B cell (primary cell): ENCODE data around the gene TYK2.

Source experiments
- EZH2 ChIP-seq: IDR thresholded peaks from 2 replicates; pipeline ENCODE4 v1.6.1; 2012; ENCODE audit warnings: borderline replicate concordance, low read depth, mild to moderate bottlenecking, moderate library complexity, low read length; ENCODE audit not compliant: insufficient read depth, poor library complexity, severe bottlenecking
- TF ChIP-seq, protein P1 (sequence below): fragments of 200-600 bp; IDR thresholded peaks from one replicate; pipeline ENCODE4 v1.8.0; 2022; ENCODE audit warnings: antibody characterized with exemption, mild to moderate bottlenecking

DNA sequence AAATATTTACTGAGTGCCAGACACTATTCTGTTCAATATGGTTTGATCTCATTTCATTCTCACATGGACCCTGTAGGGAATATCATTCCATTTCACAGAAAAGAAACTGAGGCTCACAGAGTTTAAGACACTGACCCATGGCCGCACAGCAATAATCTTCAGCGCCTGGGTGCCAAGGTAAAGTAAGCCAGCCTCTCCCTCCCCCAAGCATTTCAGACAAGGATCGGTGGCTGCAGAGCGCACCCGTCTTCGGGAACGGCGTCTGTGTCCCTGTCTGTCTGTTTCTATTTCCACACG, 35.7 kb upstream of the TYK2 start:
- TF ChIP-seq, protein P1, sequence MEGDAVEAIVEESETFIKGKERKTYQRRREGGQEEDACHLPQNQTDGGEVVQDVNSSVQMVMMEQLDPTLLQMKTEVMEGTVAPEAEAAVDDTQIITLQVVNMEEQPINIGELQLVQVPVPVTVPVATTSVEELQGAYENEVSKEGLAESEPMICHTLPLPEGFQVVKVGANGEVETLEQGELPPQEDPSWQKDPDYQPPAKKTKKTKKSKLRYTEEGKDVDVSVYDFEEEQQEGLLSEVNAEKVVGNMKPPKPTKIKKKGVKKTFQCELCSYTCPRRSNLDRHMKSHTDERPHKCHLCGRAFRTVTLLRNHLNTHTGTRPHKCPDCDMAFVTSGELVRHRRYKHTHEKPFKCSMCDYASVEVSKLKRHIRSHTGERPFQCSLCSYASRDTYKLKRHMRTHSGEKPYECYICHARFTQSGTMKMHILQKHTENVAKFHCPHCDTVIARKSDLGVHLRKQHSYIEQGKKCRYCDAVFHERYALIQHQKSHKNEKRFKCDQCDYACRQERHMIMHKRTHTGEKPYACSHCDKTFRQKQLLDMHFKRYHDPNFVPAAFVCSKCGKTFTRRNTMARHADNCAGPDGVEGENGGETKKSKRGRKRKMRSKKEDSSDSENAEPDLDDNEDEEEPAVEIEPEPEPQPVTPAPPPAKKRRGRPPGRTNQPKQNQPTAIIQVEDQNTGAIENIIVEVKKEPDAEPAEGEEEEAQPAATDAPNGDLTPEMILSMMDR: no peak
- TF ChIP-seq EZH2: no peak
